HEK293 (cell line): ENCODE measurements around the gene ASXL1.

Source experiments
- GLIS1 ChIP-seq: fragments of 450-650 bp; formaldehyde crosslinking; IDR thresholded peaks from 2 replicates; pipeline ENCODE4 v1.5.1; 2016; ENCODE audit warnings: missing biosample characterization, missing genetic modification characterization
- KLF10 ChIP-seq: fragments of 450-650 bp; IDR thresholded peaks from 2 replicates; pipeline ENCODE4 v1.5.1; 2018; ENCODE audit warnings: missing biosample characterization, mild to moderate bottlenecking, missing genetic modification characterization
- MEIS1 ChIP-seq: sonication (generic); formaldehyde crosslinking; IDR thresholded peaks from 2 replicates; pipeline ENCODE4 v1.8.1; 2022; ENCODE audit warnings: missing genetic modification reagents, mild to moderate bottlenecking, borderline replicate concordance
- TRIM28 ChIP-seq: IDR thresholded peaks from 2 replicates; pipeline ENCODE4 v1.6.1; 2011; ENCODE audit warnings: low read length, control low read depth, borderline replicate concordance
- ZBTB7A ChIP-seq: fragments of 450-650 bp; formaldehyde crosslinking; IDR thresholded peaks from 2 replicates; pipeline ENCODE4 v1.5.1; 2016; ENCODE audit warnings: low read depth, missing biosample characterization, missing genetic modification characterization
- ZFP37 ChIP-seq: fragments of 450-650 bp; formaldehyde crosslinking; IDR thresholded peaks from 2 replicates; pipeline ENCODE4 v1.5.1; 2016; ENCODE audit warnings: missing biosample characterization, missing genetic modification characterization
- ZNF146 ChIP-seq: fragments of 450-650 bp; formaldehyde crosslinking; IDR thresholded peaks from 2 replicates; pipeline ENCODE4 v1.5.1; 2016; ENCODE audit warnings: missing biosample characterization, missing genetic modification characterization
- ZNF184 ChIP-seq: fragments of 450-650 bp; IDR thresholded peaks from 2 replicates; pipeline ENCODE4 v1.5.1; 2018; ENCODE audit warnings: missing biosample characterization, mild to moderate bottlenecking, missing genetic modification characterization
- ZNF202 ChIP-seq: fragments of 450-650 bp; formaldehyde crosslinking; IDR thresholded peaks from 2 replicates; pipeline ENCODE4 v1.5.1; 2016; ENCODE audit warnings: missing biosample characterization, missing genetic modification characterization, borderline replicate concordance
- ZNF341 ChIP-seq: fragments of 450-650 bp; formaldehyde crosslinking; IDR thresholded peaks from 2 replicates; pipeline ENCODE4; 2016; ENCODE audit warnings: low read depth, missing biosample characterization, missing genetic modification characterization
- ZNF366 ChIP-seq: fragments of 450-650 bp; formaldehyde crosslinking; conservative IDR thresholded peaks from 2 replicates; pipeline ENCODE4 v1.5.1; 2016; ENCODE audit warnings: missing biosample characterization, missing genetic modification characterization
- ZNF416 ChIP-seq: fragments of 450-650 bp; formaldehyde crosslinking; IDR thresholded peaks from 2 replicates; pipeline ENCODE4 v1.5.1; 2016; ENCODE audit warnings: missing biosample characterization, missing genetic modification characterization
- ZNF423 ChIP-seq: fragments of 450-650 bp; formaldehyde crosslinking; IDR thresholded peaks from 2 replicates; pipeline ENCODE4 v1.5.1; 2016; ENCODE audit warnings: missing biosample characterization, missing genetic modification characterization
- ZNF426 ChIP-seq: fragments of 450-650 bp; formaldehyde crosslinking; IDR thresholded peaks from 2 replicates; pipeline ENCODE4 v1.5.1; 2017; ENCODE audit warnings: missing biosample characterization, missing genetic modification characterization, mild to moderate bottlenecking, inconsistent platforms, moderate library complexity
- ZNF473 ChIP-seq: fragments of 450-650 bp; formaldehyde crosslinking; IDR thresholded peaks from 2 replicates; pipeline ENCODE4 v1.5.1; 2017; ENCODE audit warnings: missing biosample characterization, missing genetic modification characterization
- ZNF521 ChIP-seq: fragments of 450-650 bp; formaldehyde crosslinking; IDR thresholded peaks from 2 replicates; pipeline ENCODE4 v1.5.1; 2017; ENCODE audit warnings: missing biosample characterization, mild to moderate bottlenecking, missing genetic modification characterization
- ZNF529 ChIP-seq: fragments of 450-650 bp; formaldehyde crosslinking; IDR thresholded peaks from 2 replicates; pipeline ENCODE4 v1.5.1; 2017; ENCODE audit warnings: missing genetic modification characterization, missing biosample characterization; ENCODE audit not compliant: insufficient replicate concordance
- ZNF548 ChIP-seq: fragments of 450-650 bp; formaldehyde crosslinking; IDR thresholded peaks from 2 replicates; pipeline ENCODE4 v1.5.1; 2016; ENCODE audit warnings: missing biosample characterization, missing genetic modification characterization
- ZNF558 ChIP-seq: fragments of 450-650 bp; formaldehyde crosslinking; IDR thresholded peaks from 2 replicates; pipeline ENCODE4 v1.5.1; 2016; ENCODE audit warnings: missing biosample characterization, missing genetic modification characterization
- ZNF571 ChIP-seq: fragments of 450-650 bp; formaldehyde crosslinking; IDR thresholded peaks from 2 replicates; pipeline ENCODE4 v1.5.0; 2017; ENCODE audit warnings: missing biosample characterization, missing genetic modification characterization
- ZNF585B ChIP-seq: fragments of 450-650 bp; formaldehyde crosslinking; IDR thresholded peaks from 2 replicates; pipeline ENCODE4 v1.5.1; 2016; ENCODE audit warnings: missing biosample characterization, missing genetic modification characterization
- ZNF792 ChIP-seq: fragments of 450-650 bp; formaldehyde crosslinking; IDR thresholded peaks from 2 replicates; pipeline ENCODE4 v1.5.1; 2016; ENCODE audit warnings: missing biosample characterization, missing genetic modification characterization
- ZXDB ChIP-seq: fragments of 450-650 bp; formaldehyde crosslinking; IDR thresholded peaks from 2 replicates; pipeline ENCODE4 v1.5.1; 2016; ENCODE audit warnings: missing biosample characterization, missing genetic modification characterization
- TF ChIP-seq, protein P1 (sequence below): fragments of 450-650 bp; formaldehyde crosslinking; IDR thresholded peaks from 2 replicates; pipeline ENCODE4 v1.5.1; 2016; ENCODE audit warnings: missing biosample characterization, missing genetic modification characterization
- TF ChIP-seq, protein P2 (sequence below): fragments of 450-650 bp; formaldehyde crosslinking; IDR thresholded peaks from 2 replicates; pipeline ENCODE4 v1.5.1; 2016; ENCODE audit warnings: missing biosample characterization, missing genetic modification characterization
- TF ChIP-seq, protein P3 (sequence below): fragments of 450-650 bp; formaldehyde crosslinking; IDR thresholded peaks from 2 replicates; pipeline ENCODE4 v1.5.1; 2017; ENCODE audit warnings: missing biosample characterization, missing genetic modification characterization
- TF ChIP-seq, protein P4 (sequence below): fragments of 450-650 bp; formaldehyde crosslinking; IDR thresholded peaks from 2 replicates; pipeline ENCODE4 v1.5.1; 2016; ENCODE audit warnings: missing biosample characterization, missing genetic modification characterization
- TF ChIP-seq, protein P5 (sequence below): fragments of 450-650 bp; formaldehyde crosslinking; IDR thresholded peaks from 2 replicates; pipeline ENCODE4 v1.5.1; 2016; ENCODE audit warnings: missing biosample characterization, missing genetic modification characterization
- TF ChIP-seq, protein P6 (sequence below): fragments of 450-650 bp; formaldehyde crosslinking; IDR thresholded peaks from 2 replicates; pipeline ENCODE4 v1.5.1; 2016; ENCODE audit warnings: missing biosample characterization, missing genetic modification characterization
- TF ChIP-seq, protein P7 (sequence below): fragments of 450-650 bp; formaldehyde crosslinking; IDR thresholded peaks from 2 replicates; pipeline ENCODE4 v1.5.1; 2016; ENCODE audit warnings: missing biosample characterization, missing genetic modification characterization, low read depth
- TF ChIP-seq, protein P8 (sequence below): fragments of 450-650 bp; formaldehyde crosslinking; optimal IDR thresholded peaks from 2 replicates; pipeline ENCODE3; 2016; ENCODE audit warnings: missing biosample characterization, mild to moderate bottlenecking, missing genetic modification characterization

The ASXL1 gene

DNA sequence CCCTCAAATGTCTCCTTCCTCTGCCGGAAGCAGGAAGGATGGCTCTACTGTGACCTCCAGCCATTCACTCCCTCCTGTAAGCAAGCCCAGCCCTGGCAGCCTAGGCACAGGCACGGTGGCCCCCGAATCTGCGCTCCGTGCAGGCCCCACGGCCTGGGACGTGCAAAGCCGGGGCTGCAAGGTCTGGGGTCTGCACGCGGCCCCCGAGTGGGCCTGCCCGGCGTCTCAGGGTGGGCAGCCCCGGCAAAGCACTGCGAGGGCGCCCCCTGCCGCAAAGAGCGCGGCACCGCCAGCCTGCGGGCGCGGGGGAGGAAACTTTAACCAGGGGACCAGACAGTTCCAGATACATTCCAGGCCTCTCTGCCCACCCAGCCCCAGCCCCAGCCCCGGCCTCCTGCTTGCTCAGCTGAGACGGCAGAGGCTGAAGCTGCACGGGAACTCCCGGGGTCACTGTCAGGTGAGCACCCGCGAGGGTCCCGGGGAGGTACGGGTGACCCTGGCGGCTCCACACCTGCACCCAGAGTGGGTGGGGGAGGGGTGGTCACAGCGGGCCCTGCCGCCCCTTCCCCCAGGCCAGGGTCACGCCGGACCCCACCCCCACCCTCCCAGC, 98.8 kb downstream of the ASXL1 start (continued):
- TF ChIP-seq ZNF202 (tag by site-specific recombination) (no peak), ZNF521 (tag by site-specific recombination) (no peak), ZNF585B (tag by site-specific recombination) (no peak), MEIS1 (no peak), ZNF558 (tag by site-specific recombination) (no peak), KLF10 (tag by site-specific recombination) (no peak), ZNF184 (tag by site-specific recombination) (no peak), ZNF571 (tag by site-specific recombination) (no peak), ZNF792 (tag by site-specific recombination) (no peak), ZNF426 (no peak), ZNF529 (tag by site-specific recombination) (no peak), ZNF548 (tag by site-specific recombination) (no peak), ZFP37 (tag by site-specific recombination) (no peak), ZNF146 (tag by site-specific recombination) (no peak), ZNF473 (tag by site-specific recombination) (no peak), ZNF366 (tag by site-specific recombination) (no peak), GLIS1 (tag by site-specific recombination) (peak; percentile 52), TRIM28 (no peak), ZNF416 (tag by site-specific recombination) (no peak), ZXDB (tag by site-specific recombination) (no peak), ZNF423 (tag by site-specific recombination) (no peak), ZBTB7A (no peak), ZNF341 (no peak)
- TF ChIP-seq, protein P1, sequence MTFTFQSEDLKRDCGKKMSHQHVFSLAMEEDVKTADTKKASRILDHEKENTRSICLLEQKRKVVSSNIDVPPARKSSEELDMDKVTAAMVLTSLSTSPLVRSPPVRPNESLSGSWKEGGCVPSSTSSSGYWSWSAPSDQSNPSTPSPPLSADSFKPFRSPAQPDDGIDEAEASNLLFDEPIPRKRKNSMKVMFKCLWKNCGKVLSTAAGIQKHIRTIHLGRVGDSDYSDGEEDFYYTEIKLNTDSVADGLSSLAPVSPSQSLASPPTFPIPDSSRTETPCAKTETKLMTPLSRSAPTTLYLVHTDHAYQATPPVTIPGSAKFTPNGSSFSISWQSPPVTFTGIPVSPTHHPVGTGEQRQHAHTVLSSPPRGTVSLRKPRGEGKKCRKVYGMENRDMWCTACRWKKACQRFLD (tag by site-specific recombination) = no peak
- TF ChIP-seq, protein P2, sequence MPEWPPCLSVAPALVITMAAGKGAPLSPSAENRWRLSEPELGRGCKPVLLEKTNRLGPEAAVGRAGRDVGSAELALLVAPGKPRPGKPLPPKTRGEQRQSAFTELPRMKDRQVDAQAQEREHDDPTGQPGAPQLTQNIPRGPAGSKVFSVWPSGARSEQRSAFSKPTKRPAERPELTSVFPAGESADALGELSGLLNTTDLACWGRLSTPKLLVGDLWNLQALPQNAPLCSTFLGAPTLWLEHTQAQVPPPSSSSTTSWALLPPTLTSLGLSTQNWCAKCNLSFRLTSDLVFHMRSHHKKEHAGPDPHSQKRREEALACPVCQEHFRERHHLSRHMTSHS (tag by site-specific recombination) = no peak
- TF ChIP-seq, protein P3, sequence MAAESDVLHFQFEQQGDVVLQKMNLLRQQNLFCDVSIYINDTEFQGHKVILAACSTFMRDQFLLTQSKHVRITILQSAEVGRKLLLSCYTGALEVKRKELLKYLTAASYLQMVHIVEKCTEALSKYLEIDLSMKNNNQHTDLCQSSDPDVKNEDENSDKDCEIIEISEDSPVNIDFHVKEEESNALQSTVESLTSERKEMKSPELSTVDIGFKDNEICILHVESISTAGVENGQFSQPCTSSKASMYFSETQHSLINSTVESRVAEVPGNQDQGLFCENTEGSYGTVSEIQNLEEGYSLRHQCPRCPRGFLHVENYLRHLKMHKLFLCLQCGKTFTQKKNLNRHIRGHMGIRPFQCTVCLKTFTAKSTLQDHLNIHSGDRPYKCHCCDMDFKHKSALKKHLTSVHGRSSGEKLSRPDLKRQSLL (tag by site-specific recombination) = no peak
- TF ChIP-seq, protein P4, sequence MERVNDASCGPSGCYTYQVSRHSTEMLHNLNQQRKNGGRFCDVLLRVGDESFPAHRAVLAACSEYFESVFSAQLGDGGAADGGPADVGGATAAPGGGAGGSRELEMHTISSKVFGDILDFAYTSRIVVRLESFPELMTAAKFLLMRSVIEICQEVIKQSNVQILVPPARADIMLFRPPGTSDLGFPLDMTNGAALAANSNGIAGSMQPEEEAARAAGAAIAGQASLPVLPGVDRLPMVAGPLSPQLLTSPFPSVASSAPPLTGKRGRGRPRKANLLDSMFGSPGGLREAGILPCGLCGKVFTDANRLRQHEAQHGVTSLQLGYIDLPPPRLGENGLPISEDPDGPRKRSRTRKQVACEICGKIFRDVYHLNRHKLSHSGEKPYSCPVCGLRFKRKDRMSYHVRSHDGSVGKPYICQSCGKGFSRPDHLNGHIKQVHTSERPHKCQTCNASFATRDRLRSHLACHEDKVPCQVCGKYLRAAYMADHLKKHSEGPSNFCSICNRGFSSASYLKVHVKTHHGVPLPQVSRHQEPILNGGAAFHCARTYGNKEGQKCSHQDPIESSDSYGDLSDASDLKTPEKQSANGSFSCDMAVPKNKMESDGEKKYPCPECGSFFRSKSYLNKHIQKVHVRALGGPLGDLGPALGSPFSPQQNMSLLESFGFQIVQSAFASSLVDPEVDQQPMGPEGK = peak; percentile 27
- TF ChIP-seq, protein P5, sequence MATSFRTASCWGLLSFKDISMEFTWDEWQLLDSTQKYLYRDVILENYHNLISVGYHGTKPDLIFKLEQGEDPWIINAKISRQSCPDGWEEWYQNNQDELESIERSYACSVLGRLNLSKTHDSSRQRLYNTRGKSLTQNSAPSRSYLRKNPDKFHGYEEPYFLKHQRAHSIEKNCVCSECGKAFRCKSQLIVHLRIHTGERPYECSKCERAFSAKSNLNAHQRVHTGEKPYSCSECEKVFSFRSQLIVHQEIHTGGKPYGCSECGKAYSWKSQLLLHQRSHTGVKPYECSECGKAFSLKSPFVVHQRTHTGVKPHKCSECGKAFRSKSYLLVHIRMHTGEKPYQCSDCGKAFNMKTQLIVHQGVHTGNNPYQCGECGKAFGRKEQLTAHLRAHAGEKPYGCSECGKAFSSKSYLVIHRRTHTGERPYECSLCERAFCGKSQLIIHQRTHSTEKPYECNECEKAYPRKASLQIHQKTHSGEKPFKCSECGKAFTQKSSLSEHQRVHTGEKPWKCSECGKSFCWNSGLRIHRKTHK (tag by site-specific recombination) = no peak
- TF ChIP-seq, protein P6, sequence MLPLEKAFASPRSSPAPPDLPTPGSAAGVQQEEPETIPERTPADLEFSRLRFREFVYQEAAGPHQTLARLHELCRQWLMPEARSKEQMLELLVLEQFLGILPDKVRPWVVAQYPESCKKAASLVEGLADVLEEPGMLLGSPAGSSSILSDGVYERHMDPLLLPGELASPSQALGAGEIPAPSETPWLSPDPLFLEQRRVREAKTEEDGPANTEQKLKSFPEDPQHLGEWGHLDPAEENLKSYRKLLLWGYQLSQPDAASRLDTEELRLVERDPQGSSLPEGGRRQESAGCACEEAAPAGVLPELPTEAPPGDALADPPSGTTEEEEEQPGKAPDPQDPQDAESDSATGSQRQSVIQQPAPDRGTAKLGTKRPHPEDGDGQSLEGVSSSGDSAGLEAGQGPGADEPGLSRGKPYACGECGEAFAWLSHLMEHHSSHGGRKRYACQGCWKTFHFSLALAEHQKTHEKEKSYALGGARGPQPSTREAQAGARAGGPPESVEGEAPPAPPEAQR (tag by site-specific recombination) = no peak
- TF ChIP-seq, protein P7, sequence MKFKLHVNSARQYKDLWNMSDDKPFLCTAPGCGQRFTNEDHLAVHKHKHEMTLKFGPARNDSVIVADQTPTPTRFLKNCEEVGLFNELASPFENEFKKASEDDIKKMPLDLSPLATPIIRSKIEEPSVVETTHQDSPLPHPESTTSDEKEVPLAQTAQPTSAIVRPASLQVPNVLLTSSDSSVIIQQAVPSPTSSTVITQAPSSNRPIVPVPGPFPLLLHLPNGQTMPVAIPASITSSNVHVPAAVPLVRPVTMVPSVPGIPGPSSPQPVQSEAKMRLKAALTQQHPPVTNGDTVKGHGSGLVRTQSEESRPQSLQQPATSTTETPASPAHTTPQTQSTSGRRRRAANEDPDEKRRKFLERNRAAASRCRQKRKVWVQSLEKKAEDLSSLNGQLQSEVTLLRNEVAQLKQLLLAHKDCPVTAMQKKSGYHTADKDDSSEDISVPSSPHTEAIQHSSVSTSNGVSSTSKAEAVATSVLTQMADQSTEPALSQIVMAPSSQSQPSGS (tag by site-specific recombination) = no peak
- TF ChIP-seq, protein P8, sequence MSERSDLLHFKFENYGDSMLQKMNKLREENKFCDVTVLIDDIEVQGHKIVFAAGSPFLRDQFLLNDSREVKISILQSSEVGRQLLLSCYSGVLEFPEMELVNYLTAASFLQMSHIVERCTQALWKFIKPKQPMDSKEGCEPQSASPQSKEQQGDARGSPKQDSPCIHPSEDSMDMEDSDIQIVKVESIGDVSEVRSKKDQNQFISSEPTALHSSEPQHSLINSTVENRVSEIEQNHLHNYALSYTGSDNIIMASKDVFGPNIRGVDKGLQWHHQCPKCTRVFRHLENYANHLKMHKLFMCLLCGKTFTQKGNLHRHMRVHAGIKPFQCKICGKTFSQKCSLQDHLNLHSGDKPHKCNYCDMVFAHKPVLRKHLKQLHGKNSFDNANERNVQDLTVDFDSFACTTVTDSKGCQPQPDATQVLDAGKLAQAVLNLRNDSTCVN (tag by site-specific recombination) = peak; percentile 56
